ENCODE measurements around the gene MGARP.

- TF ChIP-seq USF1 (IDR thresholded peaks at IDR 0.05) (no peak), FOXM1 (IDR thresholded peaks at IDR 0.05; ENCODE audit: borderline replicate concordance, low read depth) (no peak), RAD21 (IDR thresholded peaks at IDR 0.05; ENCODE audit: low read depth) (no peak)
These were observed 33.9 kb downstream of the MGARP start for GRCh38 chr4:139246166-139246565.

Data from Ishikawa (cell line).